HG02973 (cell line): Measurements from ENCODE around the gene ANKRD39.
"Not testable (repeated sequence)": the region's sequence is repeated elsewhere in the genome, so short reads cannot be mapped to it uniquely, and the experiment has no call there.

Experiments
- ATAC-seq: cut with Tn5 transposase; IDR thresholded peaks from one replicate; pipeline ENCODE4 v1.9.1; 2021; ENCODE audit warnings: moderate library complexity; ENCODE audit not compliant: unreplicated experiment

The ANKRD39 gene

GRCh38 chr2:96857667-96858372, at the start of gene ANKRD39:
Gene ANKRD39, minus strand, starts transcription at chr2:96858016. Its CDS starts 29 bp downstream, at chr2:96857987.
- ATAC-seq, result peak; percentile 90

GRCh38 chr2:96906729-96907114, 48.9 kb upstream of the ANKRD39 start:
- no peak for ATAC-seq

DNA sequence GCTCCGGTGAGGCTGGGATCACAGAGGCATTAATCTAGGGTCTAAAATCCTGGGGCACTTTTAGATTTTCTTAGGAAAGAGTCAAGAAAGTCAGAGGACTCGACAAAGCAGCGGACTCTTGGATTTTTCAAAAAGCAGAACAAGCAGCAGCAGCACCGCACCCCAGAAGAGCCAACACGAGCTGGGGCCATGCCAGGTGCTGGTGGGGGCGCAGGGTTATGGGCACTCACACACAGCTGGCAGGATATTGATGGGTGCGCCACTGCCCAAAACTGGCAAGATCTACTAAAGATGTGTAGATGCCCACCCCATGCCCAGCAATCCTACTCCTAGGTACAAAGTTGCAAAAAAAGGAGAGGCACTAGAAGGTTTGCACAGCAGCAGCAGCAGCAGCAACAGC, 46.0 kb upstream of the ANKRD39 start:
- ATAC-seq, result no peak

DNA sequence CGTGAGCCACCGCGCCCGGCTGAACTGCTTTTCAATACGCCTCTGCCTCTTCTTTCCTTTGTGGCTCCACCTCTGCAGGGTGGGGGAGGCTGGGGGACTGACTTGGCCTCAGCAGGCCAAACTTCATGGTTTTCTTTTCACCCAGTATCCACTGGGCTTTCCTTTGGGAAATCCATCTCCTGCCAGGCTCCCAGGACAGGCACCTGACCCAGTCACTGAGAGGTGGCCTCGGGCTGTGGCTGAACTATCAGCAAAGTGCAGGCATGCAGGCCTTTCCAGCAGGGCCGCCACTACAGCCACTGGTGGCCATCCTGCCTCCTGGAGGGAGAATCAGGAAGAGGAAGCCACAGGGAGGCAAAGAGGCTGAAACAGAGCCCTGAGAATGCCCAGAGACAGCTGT, 45.5 kb upstream of the ANKRD39 start:
- no peak for ATAC-seq

GRCh38 chr2:96900237-96900636, 42.4 kb upstream of the ANKRD39 start:
- ATAC-seq, result no peak

DNA sequence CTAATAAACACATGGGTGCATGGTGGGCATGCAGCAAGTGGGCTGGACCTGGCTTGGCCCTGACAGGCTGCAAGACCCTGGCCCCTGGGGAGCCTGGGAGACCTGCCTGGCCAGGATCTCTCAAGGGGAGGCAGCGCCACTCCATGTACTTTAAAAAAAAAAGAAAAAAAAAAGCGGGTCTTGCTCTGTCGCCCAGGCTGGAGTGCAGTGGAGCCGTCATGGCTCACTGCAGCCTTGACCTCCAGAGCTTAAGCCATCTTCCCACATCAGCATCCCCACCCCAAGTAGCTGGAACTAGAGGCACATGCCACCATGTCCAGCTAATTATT, 41.6 kb upstream of the ANKRD39 start:
- ATAC-seq, result no peak

DNA sequence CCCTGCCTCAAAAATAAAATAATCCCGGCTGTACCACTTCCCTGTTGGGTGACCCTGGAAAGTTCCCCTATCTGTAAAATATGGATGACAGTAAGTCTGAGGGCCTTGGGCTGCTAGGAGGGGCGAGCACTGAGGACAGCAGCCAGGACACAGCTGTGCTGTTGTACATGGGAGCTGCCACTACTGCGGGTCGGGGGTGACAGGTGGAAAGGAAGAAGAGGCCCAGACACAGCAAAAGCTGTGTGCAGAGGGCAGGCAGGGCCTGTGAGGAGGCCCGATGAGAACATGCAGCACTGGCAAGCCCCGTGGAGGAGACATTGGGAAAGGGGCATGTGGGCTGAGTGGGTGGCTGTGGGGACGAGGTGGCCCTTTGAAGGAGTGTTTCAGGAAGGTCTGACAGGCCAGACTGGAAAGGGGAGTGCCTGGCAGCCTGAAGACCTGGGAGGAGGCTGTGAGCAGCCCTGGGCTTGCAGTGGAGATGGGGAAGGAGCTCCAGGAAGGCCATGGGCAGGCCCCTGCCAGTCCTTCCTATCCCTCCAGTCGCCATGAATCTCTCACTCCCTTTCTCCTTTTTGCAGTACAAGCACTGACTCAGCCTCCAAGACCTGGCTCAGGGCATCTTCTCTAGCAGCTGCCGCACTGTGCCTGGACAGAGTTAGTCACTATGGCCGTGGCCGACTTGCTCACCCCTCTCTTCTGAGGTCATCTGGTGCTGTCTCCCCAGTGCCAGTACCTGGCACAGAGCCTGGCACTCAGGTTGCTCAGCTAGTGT, 41.0 kb upstream of the ANKRD39 start:
- no peak for ATAC-seq

GRCh38 chr2:96898135-96898505, 40.3 kb upstream of the ANKRD39 start:
- no peak for ATAC-seq

GRCh38 chr2:96897491-96898134, 39.8 kb upstream of the ANKRD39 start:
- ATAC-seq, result no peak

- no peak for ATAC-seq
Observed at GRCh38 chr2:96895746-96896651, 38.2 kb upstream of the ANKRD39 start.

DNA sequence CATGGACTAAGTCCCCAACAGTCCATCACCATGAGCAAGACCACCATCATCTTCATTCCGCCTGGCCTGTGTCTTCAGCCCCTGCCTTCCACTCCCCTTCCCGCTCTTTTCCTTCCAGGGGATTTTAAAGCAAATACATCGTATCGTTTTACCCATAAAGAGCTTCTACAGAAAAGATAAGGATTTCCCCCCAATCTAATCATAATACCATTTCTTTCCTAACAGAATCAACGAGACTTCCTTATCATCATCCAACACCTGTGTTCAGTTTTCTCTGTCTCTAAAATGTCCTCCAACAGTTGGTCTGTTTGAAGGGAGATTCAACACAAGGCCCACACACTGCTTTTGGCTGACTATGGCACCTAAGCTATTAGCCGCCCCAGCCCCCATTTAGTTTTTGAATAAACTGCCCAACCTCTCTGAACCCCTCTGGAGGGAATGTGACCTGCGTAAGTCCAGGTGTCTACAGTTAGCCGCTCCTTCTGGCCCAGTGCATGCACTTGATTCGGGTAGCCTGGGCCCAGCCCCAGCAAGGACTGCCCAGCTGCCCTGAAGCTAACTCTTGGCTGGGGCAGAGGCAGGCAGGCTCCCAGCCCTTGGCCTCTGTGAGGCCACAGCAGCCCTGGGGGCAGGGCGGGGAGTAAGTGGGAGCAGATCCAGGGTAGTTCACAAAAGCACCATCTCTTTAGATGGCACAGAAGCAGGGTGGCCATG, 37.4 kb upstream of the ANKRD39 start:
- ATAC-seq, result no peak

- ATAC-seq, result no peak
Observed at GRCh38 chr2:96894151-96894531, 36.3 kb upstream of the ANKRD39 start.

DNA sequence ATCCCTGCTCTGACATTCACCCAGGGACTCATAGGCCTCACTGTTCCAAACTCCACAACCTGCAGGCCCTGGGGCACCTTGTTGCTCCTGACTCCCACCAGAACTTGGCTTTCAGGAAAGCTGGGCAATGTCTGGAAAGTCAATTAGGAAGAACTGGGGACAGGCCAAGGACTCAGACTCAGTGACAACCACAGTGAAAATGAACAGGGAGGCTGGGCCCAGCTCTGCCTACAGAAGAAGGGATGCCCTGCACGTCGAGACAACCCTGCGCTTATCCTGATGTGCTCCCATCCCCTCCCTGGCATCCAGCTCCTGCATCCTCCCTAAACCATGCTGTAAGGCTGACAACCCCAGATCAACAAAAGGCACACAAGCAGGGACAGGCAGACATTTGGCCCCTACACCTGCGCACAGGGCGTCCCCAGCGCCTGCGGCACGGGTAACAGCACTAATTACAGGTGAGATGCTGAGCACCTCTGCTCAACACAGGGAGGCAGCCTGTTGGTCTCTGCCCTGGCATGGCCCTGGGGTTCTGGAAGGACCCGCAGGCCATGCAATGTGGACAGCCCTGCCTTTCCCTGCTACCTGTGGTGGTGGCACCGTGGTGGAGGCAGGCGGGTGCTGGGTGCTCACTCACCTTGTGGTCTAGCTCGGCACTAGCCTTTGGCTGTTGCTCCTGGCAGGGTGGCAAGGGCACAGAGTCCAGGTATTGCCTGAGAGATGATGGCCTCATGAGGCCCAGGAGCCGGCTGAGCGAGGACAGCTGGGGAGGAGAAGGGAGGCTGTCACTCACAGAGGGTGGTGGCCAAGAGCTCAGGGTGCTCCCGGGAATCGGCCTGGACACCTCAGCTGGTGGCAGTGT, 35.7 kb upstream of the ANKRD39 start:
- ATAC-seq, result no peak

DNA sequence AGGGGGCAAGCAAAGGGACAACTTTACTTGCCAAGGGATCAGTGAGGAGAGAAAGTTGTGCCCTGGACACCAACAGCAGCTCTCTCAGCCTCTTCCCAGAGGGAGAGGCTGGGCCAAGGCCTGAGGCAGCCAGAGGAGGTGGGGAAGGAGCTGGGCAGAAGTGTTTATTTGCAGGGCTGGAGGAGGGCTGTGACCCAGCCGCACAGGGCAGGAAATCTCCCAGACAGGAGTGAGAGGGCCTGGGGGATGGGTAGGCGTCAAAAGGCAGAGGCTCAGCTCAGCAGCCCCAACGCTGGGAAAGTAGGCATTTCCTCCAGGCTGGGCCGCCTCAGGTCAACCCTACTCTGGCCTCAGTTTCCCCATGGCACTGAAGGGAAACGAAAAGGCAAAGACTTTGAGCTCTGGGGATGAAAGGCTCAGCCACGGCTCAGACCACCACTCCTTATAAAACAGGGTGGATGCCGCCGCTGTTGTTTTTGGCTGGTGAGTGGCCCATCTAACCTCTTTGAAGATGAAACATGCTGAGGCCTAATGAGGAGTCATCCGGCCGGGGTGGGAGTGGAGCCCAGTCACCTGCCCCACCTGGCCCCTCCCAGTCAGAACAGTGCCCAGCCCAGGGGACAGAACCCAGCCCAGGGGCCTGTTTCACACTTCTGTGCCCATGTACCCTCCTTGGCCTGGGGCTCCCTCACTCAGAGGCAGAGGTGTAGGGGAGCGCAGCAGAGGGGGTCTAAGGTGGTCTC, 33.9 kb upstream of the ANKRD39 start:
- no peak for ATAC-seq

DNA sequence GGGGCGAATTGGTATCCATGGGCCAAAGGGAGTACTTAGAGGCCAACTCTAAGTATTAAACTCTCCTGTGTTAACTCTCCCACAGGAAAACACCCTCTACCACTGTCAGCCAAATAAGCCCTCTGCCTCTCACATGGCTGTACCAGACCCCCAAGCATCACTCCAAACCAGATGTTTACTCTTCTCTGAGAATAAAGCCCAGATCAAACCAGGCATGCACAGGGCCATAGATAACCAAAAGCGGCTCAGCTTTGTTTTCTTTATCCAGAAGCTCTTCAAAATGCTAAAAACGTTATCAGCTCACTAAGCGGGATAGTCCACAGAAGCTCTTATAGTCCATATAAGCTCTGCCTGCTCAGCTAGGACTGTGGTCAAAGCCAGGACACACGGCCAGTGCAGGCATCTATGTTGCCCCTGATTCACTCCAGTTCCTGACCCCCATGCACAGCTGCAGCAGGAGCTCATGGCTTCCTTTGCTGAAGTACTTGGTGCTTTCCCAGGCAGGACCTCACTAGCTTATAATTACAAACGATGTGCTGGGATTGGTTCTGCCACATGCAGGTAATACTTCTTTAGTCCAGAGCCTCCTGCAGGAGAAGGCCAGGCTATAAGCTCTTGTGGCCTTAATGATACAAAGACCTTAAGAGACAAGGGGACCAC, 33.0 kb upstream of the ANKRD39 start:
- no peak for ATAC-seq

DNA sequence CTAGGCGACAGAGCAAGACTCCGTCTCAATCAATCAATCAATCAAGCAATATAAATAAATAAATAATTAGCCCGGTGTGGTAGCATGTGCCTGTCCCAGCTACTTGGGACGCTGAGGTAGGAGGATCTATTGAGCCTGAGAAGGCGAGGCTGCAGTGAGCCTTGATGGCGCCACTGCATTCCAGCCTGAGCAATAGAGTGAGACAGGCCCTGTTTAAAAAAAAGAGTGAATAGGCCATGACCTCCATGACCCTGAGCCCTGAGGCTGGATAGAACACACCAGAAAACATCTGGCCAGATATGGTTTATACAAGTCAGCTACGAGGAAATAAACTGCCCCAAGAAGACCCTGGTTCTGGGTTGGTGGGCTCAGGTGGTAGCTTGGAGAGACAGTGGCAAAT, 32.4 kb upstream of the ANKRD39 start:
- ATAC-seq, result no peak

GRCh38 chr2:96889502-96889901, 31.7 kb upstream of the ANKRD39 start:
- ATAC-seq, result not testable (repeated sequence)
